ENCODE data around the gene CCDC122.
"Not testable (repeated sequence)": the region's sequence is repeated elsewhere in the genome, so short reads cannot be mapped to it uniquely, and the experiment has no call there.

DNA sequence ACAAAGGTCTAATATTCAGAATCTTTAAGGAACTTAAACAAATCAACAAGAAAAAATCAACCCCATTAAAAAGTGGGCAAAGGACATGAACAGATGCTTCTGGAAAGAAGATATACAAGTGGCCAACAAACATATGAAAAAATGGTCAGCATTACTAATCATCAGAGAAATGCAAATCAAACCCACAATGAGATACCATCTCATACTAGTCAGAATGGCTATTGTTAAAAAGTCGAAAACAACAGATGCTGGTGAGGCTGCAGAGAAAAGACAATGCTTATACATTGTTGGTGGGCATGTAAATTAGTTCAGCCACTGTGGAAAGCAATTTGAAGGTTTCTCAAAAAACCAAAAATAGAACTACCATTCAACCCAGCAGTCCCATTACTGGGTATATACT, 54.9 kb downstream of the CCDC122 start:
- not testable (repeated sequence) for TF ChIP-seq POLR2A, CTCF (IDR thresholded peaks at IDR 0.05)

Data from body of pancreas (tissue), 4 donors.